H1 (cell line): ENCODE measurements around the gene TOMM40. TPM values are rescaled to one million over a fixed set of nuclear protein-coding genes. Genes with fewer than 3 reads are reported as not detected.

Experiments used
- CTCF ChIA-PET: fragments of 300-600 bp; sonication (Branson Sonifier 250); formaldehyde crosslinking; loops from one replicate; lab custom pipeline; 2021; ENCODE audit not compliant: partially characterized antibody; lab: Charles Lee
- POLR2A ChIA-PET: fragments of 300-600 bp; sonication (Branson Sonifier 250); formaldehyde crosslinking; loops from one replicate; lab custom pipeline; 2021; ENCODE audit warnings: inconsistent platforms; ENCODE audit not compliant: partially characterized antibody; lab: Charles Lee
- DNase-seq, 2 experiments: peaks; one replicate each; pipeline versions ENCODE4 v3.0.0 to v3.0.0-alpha.2; 2010 to 2022; ENCODE audit warnings: low spot score in 2 of 2, low read depth in 1 of 2, mixed read lengths in 1 of 2
- FAIRE-seq: peaks from 2 replicates; lab custom pipeline; 2011; peaks lifted over from hg19 to GRCh38; lab: Jason Lieb, UNC
- H2AFZ ChIP-seq: 2 replicates; pipeline ENCODE4 v1.8.1; 2012; ENCODE audit warnings: low read length, inconsistent platforms
- H2AK5ac ChIP-seq: 2 replicates; pipeline ENCODE4 v1.6.1; 2013; ENCODE audit warnings: low read depth, low read length
- H2BK120ac ChIP-seq: replicated peaks from 2 replicates; pipeline ENCODE3; 2013; ENCODE audit warnings: low read depth, low read length, inconsistent platforms
- H2BK12ac ChIP-seq: 2 replicates; pipeline ENCODE4 v1.6.1; 2013; ENCODE audit warnings: low read depth, low read length
- H2BK15ac ChIP-seq: 2 replicates; pipeline ENCODE4 v1.6.1; 2013; ENCODE audit warnings: low read length
- H2BK20ac ChIP-seq: 2 replicates; pipeline ENCODE4 v1.6.1; 2013; ENCODE audit warnings: low read length
- H2BK5ac ChIP-seq: 2 replicates; pipeline ENCODE4 v1.6.1; 2013; ENCODE audit warnings: low read depth, low read length
- H3K14ac ChIP-seq: 2 replicates; pipeline ENCODE4 v1.6.1; 2013; ENCODE audit warnings: inconsistent platforms; ENCODE audit not compliant: insufficient read length
- H3K18ac ChIP-seq: 2 replicates; pipeline ENCODE4 v1.6.1; 2013; ENCODE audit warnings: low read length; ENCODE audit errors: extremely low read depth
- H3K23ac ChIP-seq: 2 replicates; pipeline ENCODE4 v1.6.1; 2013; ENCODE audit warnings: inconsistent platforms; ENCODE audit not compliant: insufficient read length
- H3K23me2 ChIP-seq: 2 replicates; pipeline ENCODE4 v1.6.1; 2013; ENCODE audit warnings: low read depth, low read length
- H3K27ac ChIP-seq: 2 replicates; pipeline ENCODE4 v1.6.1; 2011; ENCODE audit warnings: low read depth, low read length, inconsistent platforms
- H3K27me3 ChIP-seq, 4 experiments: replicated peaks in 1 of 4; 1 replicate in 1 of 4; 2 replicates in 3 of 4; pipeline versions ENCODE4 v1.6.1 to v1.8.1; 2011 to 2013; ENCODE audit warnings: low read length in 3 of 4, mild to moderate bottlenecking in 3 of 4, inconsistent platforms in 2 of 4, mixed read lengths in 2 of 4, moderate library complexity in 1 of 4; ENCODE audit not compliant: control insufficient read depth in 3 of 4, insufficient read depth in 3 of 4; ENCODE audit errors: extremely low read depth in 1 of 4
- H3K36me3 ChIP-seq, 4 experiments: 2 replicates each; pipeline versions ENCODE4 v1.6.1 to v1.8.1; 2011 to 2013; ENCODE audit warnings: mild to moderate bottlenecking in 4 of 4, low read length in 3 of 4, moderate library complexity in 2 of 4, control low read depth in 1 of 4, inconsistent platforms in 1 of 4; ENCODE audit not compliant: insufficient read depth in 4 of 4, control insufficient read depth in 2 of 4
- H3K4ac ChIP-seq: replicated peaks from 2 replicates; pipeline ENCODE3; 2013; ENCODE audit warnings: low read length, low read depth, mixed read lengths, inconsistent platforms; ENCODE audit not compliant: insufficient read length
- H3K4me1 ChIP-seq, 4 experiments: replicated peaks in 1 of 4; 1 replicate in 1 of 4; 2 replicates in 3 of 4; pipeline versions ENCODE4 v1.6.1 to v1.8.1; 2011 to 2013; ENCODE audit warnings: low read length in 3 of 4, inconsistent platforms in 2 of 4, mixed read lengths in 1 of 4; ENCODE audit not compliant: insufficient read depth in 4 of 4, control insufficient read depth in 3 of 4
- H3K4me2 ChIP-seq, 2 experiments: 2 replicates each; pipeline versions ENCODE4 v1.6.1 to v1.8.1; 2011 to 2013; ENCODE audit warnings: low read depth in 2 of 2, low read length in 2 of 2, control low read depth in 1 of 2, inconsistent platforms in 1 of 2, mild to moderate bottlenecking in 1 of 2; ENCODE audit not compliant: insufficient read depth in 1 of 2
- H3K4me3 ChIP-seq, 4 experiments: fragments of 200-600, 300-600 bp in 1 of 4; sonication (generic), shearing (Covaris generic), sonication (Bioruptor Twin) in 1 of 4; 2 replicates each; pipeline versions ENCODE4 v1.5.1 to v1.8.1; 2011 to 2016; ENCODE audit warnings: low read length in 4 of 4, low read depth in 3 of 4, control low read depth in 2 of 4, inconsistent platforms in 2 of 4, mild to moderate bottlenecking in 2 of 4, mixed read lengths in 1 of 4, moderate library complexity in 1 of 4; ENCODE audit not compliant: insufficient read depth in 2 of 4; ENCODE audit errors: extremely low read depth in 1 of 4
- H3K56ac ChIP-seq: replicated peaks from 2 replicates; pipeline ENCODE3; 2013; ENCODE audit warnings: low read depth, mild to moderate bottlenecking, mixed read lengths, low read length, inconsistent platforms; ENCODE audit not compliant: insufficient read length
- H3K79me1 ChIP-seq: 2 replicates; pipeline ENCODE4 v1.6.1; 2013; ENCODE audit warnings: low read depth, low read length, control low read depth
- H3K79me2 ChIP-seq, 2 experiments: 2 replicates each; pipeline versions ENCODE4 v1.6.1 to v1.8.1; 2012 to 2013; ENCODE audit warnings: low read length in 2 of 2, mild to moderate bottlenecking in 2 of 2, inconsistent platforms in 1 of 2; ENCODE audit not compliant: insufficient read depth in 2 of 2, control insufficient read depth in 1 of 2
- H3K9ac ChIP-seq, 4 experiments: replicated peaks in 1 of 4; 1 replicate in 1 of 4; 2 replicates in 3 of 4; pipeline versions ENCODE4 v1.6.1 to v1.8.1; 2011 to 2013; ENCODE audit warnings: low read depth in 3 of 4, low read length in 3 of 4, control low read depth in 2 of 4, mild to moderate bottlenecking in 2 of 4, moderate library complexity in 2 of 4, inconsistent platforms in 1 of 4; ENCODE audit errors: extremely low read depth in 1 of 4
- H3K9me3 ChIP-seq, 2 experiments: 2 replicates each; pipeline versions ENCODE4 v1.6.1 to v1.8.1; 2012 to 2013; ENCODE audit warnings: mild to moderate bottlenecking in 2 of 2, moderate library complexity in 2 of 2, control low read depth in 1 of 2, inconsistent platforms in 1 of 2, low read depth in 1 of 2, low read length in 1 of 2, mixed read lengths in 1 of 2; ENCODE audit not compliant: insufficient read depth in 2 of 2
- H4K20me1 ChIP-seq, 2 experiments: replicated peaks in 1 of 2; 2 replicates each; pipeline versions ENCODE3 to v1.8.1; 2011 to 2013; ENCODE audit warnings: inconsistent platforms in 2 of 2, low read length in 2 of 2, mild to moderate bottlenecking in 1 of 2; ENCODE audit not compliant: insufficient read depth in 2 of 2, control insufficient read depth in 1 of 2
- H4K5ac ChIP-seq: 2 replicates; pipeline ENCODE4 v1.6.1; 2013; ENCODE audit warnings: low read length, low read depth, mixed read lengths, inconsistent platforms; ENCODE audit not compliant: insufficient read length
- H4K8ac ChIP-seq: 2 replicates; pipeline ENCODE4 v1.8.0; 2013; ENCODE audit warnings: mild to moderate bottlenecking, moderate library complexity, low read length, inconsistent platforms; ENCODE audit not compliant: insufficient read depth; ENCODE audit errors: extremely low read depth
- H4K91ac ChIP-seq: replicated peaks from 2 replicates; pipeline ENCODE3; 2013; ENCODE audit warnings: low read length, mixed read lengths, inconsistent platforms; ENCODE audit not compliant: insufficient read length
- HDAC2 ChIP-seq, 2 experiments: fragments of 300-600 bp in 1 of 2; sonication (generic) in 1 of 2; IDR thresholded peaks; 2 replicates each; pipeline ENCODE4 v1.6.1; 2011 to 2012; ENCODE audit warnings: low read depth in 2 of 2, low read length in 2 of 2, mild to moderate bottlenecking in 2 of 2, moderate library complexity in 2 of 2, borderline replicate concordance in 1 of 2, inconsistent platforms in 1 of 2
- POLR2A ChIP-seq, 2 experiments: IDR thresholded peaks; 1 replicate in 1 of 2; 2 replicates in 1 of 2; pipeline ENCODE4 v1.6.1; 2011; ENCODE audit warnings: low read depth in 2 of 2, low read length in 2 of 2, mild to moderate bottlenecking in 2 of 2; ENCODE audit errors: control extremely low read depth in 1 of 2
- POLR2AphosphoS5 ChIP-seq: IDR thresholded peaks from 2 replicates; pipeline ENCODE4 v1.6.1; 2011; ENCODE audit warnings: low read depth, low read length
- WGBS, 2 experiments: shearing (Covaris generic) in 1 of 2; methylation state at CpG; one replicate each; pipeline versions ENCODE4 v1.1.6 to v1.1.7; 2013 to 2015; ENCODE audit warnings: low lambda C conversion rate in 2 of 2, mixed read lengths in 2 of 2, inconsistent platforms in 1 of 2, low coverage in 1 of 2, missing lambda C conversion rate in 1 of 2; ENCODE audit not compliant: insufficient replicate concordance in 2 of 2, insufficient coverage in 1 of 2, insufficient read length in 1 of 2; ENCODE audit errors: extremely low coverage in 1 of 2, missing lambda C conversion rate in 1 of 2; 5-methylcytosine and 5-hydroxymethylcytosine counted together
- polyA plus RNA-seq, 7 experiments: library from polyadenylated mRNA; depleted of rRNA in 3 of 7; stranded (reverse) in 5 of 7; unstranded in 2 of 7; fragments of >200 nt in 5 of 7; fragments of 200-250 nt in 2 of 7; gene quantifications; 1 replicate in 5 of 7; 2 replicates in 1 of 7; 4 replicates in 1 of 7; pipeline versions ENCODE4 v1.2.1 to v1.2.3, GENCODE V29; 2011 to 2013; ENCODE audit warnings: missing spikeins in 2 of 7, mixed read lengths in 2 of 7
- total RNA-seq: library from RNA; stranded (reverse); fragmentation: NEBNext Ultra II Directional; extraction: Animal tissue kit (Norgen Biotek cat#: 25700); gene quantifications from 2 replicates; pipeline ENCODE4 v1.2.1, GENCODE V29; 2021

The TOMM40 gene
- total and polyA plus RNA-seq, 2 of the 8 experiments (the other 6 are each of a cell fraction or from before 2014, with no cell fraction given): 154 to 179 TPM

DNA sequence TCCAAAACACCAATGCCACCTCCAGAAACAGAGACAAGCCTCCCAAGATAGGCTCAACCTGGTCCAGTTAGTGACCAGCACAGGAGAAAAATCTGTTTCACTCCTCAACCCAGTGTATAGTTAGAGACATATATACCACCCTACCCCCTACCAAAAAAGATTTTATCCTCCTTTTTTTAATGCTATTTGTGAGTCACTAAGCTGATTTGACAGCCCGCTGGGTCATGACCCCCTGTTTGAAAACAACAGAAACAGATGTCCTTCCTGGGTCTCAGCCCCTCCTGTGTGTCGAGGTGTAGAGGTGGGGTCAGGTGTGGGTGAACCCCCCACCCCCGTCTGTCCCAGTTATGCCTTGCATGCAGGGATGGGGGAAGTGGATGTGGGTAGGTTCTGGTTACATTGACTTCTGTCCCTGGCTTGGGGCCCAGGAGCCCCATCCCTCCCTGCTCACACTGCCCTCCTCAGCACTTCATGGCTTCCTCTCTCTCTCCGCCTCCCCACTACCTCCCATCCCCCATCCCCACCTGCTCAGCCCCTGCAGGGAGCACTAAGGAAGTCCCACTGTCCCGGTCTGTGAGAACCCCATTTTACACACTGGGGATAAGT lies 14.0 kb upstream of the TOMM40 start:
- Histone ChIP-seq H4K20me1 (peaks cover 4 to 25% of the 10 kb centered on the region in 2 experiments), H3K27me3 (no peaks in the 10 kb centered on the region), H3K23me2 (no peaks in the 10 kb centered on the region), H3K23ac (no peak overlapping the region), H4K8ac (no peak overlapping the region), H3K18ac (no peak overlapping the region), H3K4ac (no peak overlapping the region), H3K4me2 (no peak overlapping the region), H3K79me2 (no peaks in the 10 kb centered on the region; a peak in 1 of 4 replicates), H2BK120ac (no peak overlapping the region), H3K4me3 (no peak overlapping the region), H2BK20ac (no peak overlapping the region), H4K5ac (no peak overlapping the region), H3K79me1 (no peaks in the 10 kb centered on the region), H2BK12ac (no peak overlapping the region), H4K91ac (no peak overlapping the region), H3K9me3 (no peaks in the 10 kb centered on the region), H3K4me1 (peaks cover 0 to 20% (median 3%) of the 10 kb centered on the region in 4 experiments; a peak in 5 of 7 replicates), H2BK15ac (no peak overlapping the region), H3K27ac (no peak overlapping the region), H3K14ac (no peak overlapping the region), H2AK5ac (no peak overlapping the region), H3K36me3 (peaks cover 40 to 77% (median 57%) of the 10 kb centered on the region in 4 experiments), H3K9ac (no peak overlapping the region), H2AFZ (no peak overlapping the region), H3K56ac (no peak overlapping the region), H2BK5ac (no peak overlapping the region)
- FAIRE-seq: no peak
- DNase-seq: no peak
- TF ChIP-seq POLR2AphosphoS5 (0 out of 2 replicates have a peak, but pooled peaks have one; percentile 39), HDAC2 (IDR thresholded peaks at IDR 0.05; ENCODE audit: borderline replicate concordance in 1 of 2, low read depth in 2 of 2, low read length in 2 of 2) (no peak), POLR2A (IDR thresholded peaks at IDR 0.05; ENCODE audit: control extremely low read depth in 1 of 2, low read depth in 2 of 2, low read length in 2 of 2) (peak in 1 of 2 experiments; percentile 3; a peak in 1 of 3 replicates)
- WGBS, 2 experiments: 75% methylated on average over 5 of the region's 5 CpGs; no CpG with 5 or more reads in 1 of the 2 experiments
- ChIA-PET POLR2A (interaction anchor here (0.9 to 13.6 kb wide), 7 partner anchors 12 to 67 kb away, joined by 3 to 109 read pairs (median 18); partner anchors contain the start of genes APOE, NECTIN2 and TOMM40), CTCF (no interaction called here)
